Sigmoid colon (tissue), 3 donors: ENCODE results near the gene PTK7.

Source experiments
- POLR2A ChIP-seq, 2 donors: fragments of 450-650 bp; IDR thresholded peaks; one replicate each; pipeline ENCODE4 v1.6.1; 2016; ENCODE audit warnings: antibody characterized with exemption in 2 of 2, mild to moderate bottlenecking in 2 of 2, moderate library complexity in 2 of 2
- TF ChIP-seq, protein P1 (sequence below), 4 experiments: fragments of 450-650 bp in 3 of 4; fragments of 200-600 bp in 1 of 4; IDR thresholded peaks; one replicate each; pipeline ENCODE4 v1.5.1; 2016 to 2019; ENCODE audit warnings: antibody characterized with exemption in 4 of 4, mild to moderate bottlenecking in 3 of 4, moderate library complexity in 2 of 4

DNA sequence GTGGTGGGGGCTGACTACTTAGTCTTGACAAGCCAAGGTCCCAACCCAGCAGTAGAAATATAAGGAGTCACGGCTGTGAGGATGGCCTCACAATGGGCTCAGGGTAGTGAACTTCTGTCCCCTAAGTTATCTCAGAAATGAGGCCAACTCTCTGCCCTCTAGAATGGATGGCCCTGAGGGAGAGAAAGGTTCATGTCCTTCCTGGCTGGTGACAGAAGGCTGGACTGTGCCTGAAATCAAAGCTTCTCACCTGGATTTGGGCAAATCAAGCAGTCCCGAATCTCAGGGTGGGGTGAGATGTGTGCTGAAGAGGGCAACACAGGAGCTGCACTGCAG lies 42.0 kb upstream of the PTK7 start:
- TF ChIP-seq, protein P1, sequence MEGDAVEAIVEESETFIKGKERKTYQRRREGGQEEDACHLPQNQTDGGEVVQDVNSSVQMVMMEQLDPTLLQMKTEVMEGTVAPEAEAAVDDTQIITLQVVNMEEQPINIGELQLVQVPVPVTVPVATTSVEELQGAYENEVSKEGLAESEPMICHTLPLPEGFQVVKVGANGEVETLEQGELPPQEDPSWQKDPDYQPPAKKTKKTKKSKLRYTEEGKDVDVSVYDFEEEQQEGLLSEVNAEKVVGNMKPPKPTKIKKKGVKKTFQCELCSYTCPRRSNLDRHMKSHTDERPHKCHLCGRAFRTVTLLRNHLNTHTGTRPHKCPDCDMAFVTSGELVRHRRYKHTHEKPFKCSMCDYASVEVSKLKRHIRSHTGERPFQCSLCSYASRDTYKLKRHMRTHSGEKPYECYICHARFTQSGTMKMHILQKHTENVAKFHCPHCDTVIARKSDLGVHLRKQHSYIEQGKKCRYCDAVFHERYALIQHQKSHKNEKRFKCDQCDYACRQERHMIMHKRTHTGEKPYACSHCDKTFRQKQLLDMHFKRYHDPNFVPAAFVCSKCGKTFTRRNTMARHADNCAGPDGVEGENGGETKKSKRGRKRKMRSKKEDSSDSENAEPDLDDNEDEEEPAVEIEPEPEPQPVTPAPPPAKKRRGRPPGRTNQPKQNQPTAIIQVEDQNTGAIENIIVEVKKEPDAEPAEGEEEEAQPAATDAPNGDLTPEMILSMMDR (IDR thresholded peaks at IDR 0.05): no peak
- TF ChIP-seq POLR2A (IDR thresholded peaks at IDR 0.05): no peak
